K562 (cell line): Measurements from ENCODE around the gene DKKL1. TPM values are rescaled to one million over a fixed set of nuclear protein-coding genes. Genes with fewer than 3 reads are reported as not detected.

Experiments
- ADNP ChIP-seq: fragments of 200-800 bp; sonication (Bioruptor generic); IDR thresholded peaks from 2 replicates; pipeline ENCODE4 v1.6.1; 2016; ENCODE audit warnings: missing genetic modification characterization, missing compliant biosample characterization
- BCL6 ChIP-seq: fragments of 250-450 bp; sonication (Bioruptor Pico); IDR thresholded peaks from 2 replicates; pipeline ENCODE4 v1.4.0; 2020
- CBFA2T2 ChIP-seq: fragments of 450-650 bp; conservative IDR thresholded peaks from 2 replicates; pipeline ENCODE4 v1.6.1; 2017; ENCODE audit warnings: mild to moderate bottlenecking
- CHD4 ChIP-seq: fragments of 200-600 bp; sonication (generic); IDR thresholded peaks from 3 replicates; pipeline ENCODE4 v1.6.1; 2012; ENCODE audit warnings: low read depth, mild to moderate bottlenecking, mixed read lengths, low read length, inconsistent platforms; ENCODE audit not compliant: insufficient read depth, insufficient replicate concordance, poor library complexity, severe bottlenecking
- E2F4 ChIP-seq: sonication (generic); formaldehyde crosslinking; IDR thresholded peaks from 2 replicates; pipeline ENCODE4 v1.8.0; 2022; ENCODE audit warnings: mild to moderate bottlenecking, low read depth, missing genetic modification reagents
- HDAC1 ChIP-seq, 2 experiments: fragments of 450-650 bp; IDR thresholded peaks; 2 replicates each; pipeline ENCODE4 v1.6.1; 2016 to 2017; ENCODE audit warnings: inconsistent platforms in 1 of 2, mild to moderate bottlenecking in 1 of 2, moderate library complexity in 1 of 2
- HDAC2 ChIP-seq: fragments of 450-650 bp; IDR thresholded peaks from 2 replicates; pipeline ENCODE4 v1.6.1; 2016; ENCODE audit warnings: mild to moderate bottlenecking
- KLF16 ChIP-seq: IDR thresholded peaks from 2 replicates; pipeline ENCODE4 v1.6.1; 2016; ENCODE audit warnings: antibody characterized with exemption
- MCM3 ChIP-seq: fragments of 450-650 bp; IDR thresholded peaks from 2 replicates; pipeline ENCODE4 v1.6.1; 2016
- PHF21A ChIP-seq: fragments of 450-650 bp; IDR thresholded peaks from 2 replicates; pipeline ENCODE4 v1.6.1; 2017; ENCODE audit warnings: low read depth, borderline replicate concordance
- PKNOX1 ChIP-seq: fragments of 450-650 bp; IDR thresholded peaks from 2 replicates; pipeline ENCODE4 v1.6.1; 2016
- RBM14 ChIP-seq: fragments of 200-400 bp; formaldehyde crosslinking; IDR thresholded peaks from 2 replicates; pipeline ENCODE4 v1.6.1; 2018; ENCODE audit warnings: low read depth, mild to moderate bottlenecking, low read length, moderate library complexity, borderline replicate concordance; ENCODE audit not compliant: insufficient read depth
- SIN3B ChIP-seq: fragments of 450-650 bp; IDR thresholded peaks from 2 replicates; pipeline ENCODE4 v1.6.1; 2017; ENCODE audit warnings: low read depth, mild to moderate bottlenecking, moderate library complexity
- SNAPC5 ChIP-seq: fragments of 250-450 bp; sonication (Bioruptor Pico); IDR thresholded peaks from 2 replicates; pipeline ENCODE4 v1.8.0; 2021; ENCODE audit warnings: moderate library complexity, mild to moderate bottlenecking, inconsistent platforms
- TAF15 ChIP-seq: fragments of 200-400 bp; formaldehyde crosslinking; IDR thresholded peaks from 2 replicates; pipeline ENCODE4 v1.6.1; 2017; ENCODE audit warnings: mild to moderate bottlenecking, low read depth, low read length, moderate library complexity
- TAF7 ChIP-seq: fragments of 450-650 bp; IDR thresholded peaks from 2 replicates; pipeline ENCODE4 v1.6.1; 2016; ENCODE audit warnings: missing genetic modification characterization, missing compliant biosample characterization
- TCF7L2 ChIP-seq: fragments of 150-350 bp; IDR thresholded peaks from 2 replicates; pipeline ENCODE4 v1.6.1; 2016; ENCODE audit warnings: low read depth, mild to moderate bottlenecking, low read length, moderate library complexity
- TSC22D4 ChIP-seq: fragments of 450-650 bp; IDR thresholded peaks from 2 replicates; pipeline ENCODE4 v1.6.1; 2016; ENCODE audit warnings: missing genetic modification characterization, missing biosample characterization, control low read depth
- USF1 ChIP-seq: sonication (generic); formaldehyde crosslinking; IDR thresholded peaks from 2 replicates; pipeline ENCODE4 v1.9.0; 2022; ENCODE audit warnings: mild to moderate bottlenecking, missing genetic modification reagents
- YY1 ChIP-seq, 3 experiments: IDR thresholded peaks; 2 replicates each; pipeline ENCODE4 v1.6.1; 2011; ENCODE audit warnings: low read length in 2 of 3, mild to moderate bottlenecking in 2 of 3, moderate library complexity in 2 of 3, borderline replicate concordance in 1 of 3, control low read depth in 1 of 3, low read depth in 1 of 3; ENCODE audit not compliant: insufficient read depth in 3 of 3, insufficient replicate concordance in 2 of 3, control insufficient read depth in 1 of 3, insufficient read length in 1 of 3; ENCODE audit errors: extremely low read depth in 1 of 3
- ZFX ChIP-seq: sonication (generic); formaldehyde crosslinking; IDR thresholded peaks from 2 replicates; pipeline ENCODE4 v1.8.0; 2022; ENCODE audit warnings: mild to moderate bottlenecking, missing genetic modification reagents, moderate library complexity
- ZNF280B ChIP-seq: fragments of 250-450 bp; sonication (Bioruptor Pico); IDR thresholded peaks from 2 replicates; pipeline ENCODE4 v1.5.1; 2021; ENCODE audit warnings: mild to moderate bottlenecking
- ZNF449 ChIP-seq: fragments of 250-450 bp; sonication (Bioruptor Pico); IDR thresholded peaks from 2 replicates; pipeline ENCODE4 v1.8.0; 2022; ENCODE audit warnings: moderate library complexity, mild to moderate bottlenecking, inconsistent platforms
- polyA plus RNA-seq, 8 experiments: library from polyadenylated mRNA; depleted of rRNA in 4 of 8; stranded (reverse) in 5 of 8; unstranded in 3 of 8; fragments of >200 nt; fragmentation: Nextera tagmentation in 2 of 8; fragmentation: Illumina TruSeq in 1 of 8; extraction: Ambion mirVana in 2 of 8; extraction: Trizol in 1 of 8; gene quantifications; 2 replicates each; pipeline versions ENCODE4 v1.2.1 to v1.2.3, GENCODE V29; 2011 to 2014; ENCODE audit warnings: inconsistent platforms in 1 of 8, missing spikeins in 1 of 8
- total RNA-seq, 7 experiments: library from RNA; depleted of rRNA in 6 of 7; stranded (reverse); fragments of >200 nt in 6 of 7; fragmentation: Illumina TruSeq in 2 of 7; extraction: Trizol in 2 of 7; gene quantifications; 2 replicates each; pipeline versions ENCODE4 v1.2.1 to v1.2.3, GENCODE V29; 2011 to 2021; ENCODE audit warnings: low replicate concordance in 1 of 7

Gene DKKL1
- total and polyA plus RNA-seq, 9 of the 15 experiments (the other 6 are each of a cell fraction or from before 2014, with no cell fraction given): 0.15 to 1.7 (median 0.52) TPM

GRCh38 chr19:49409441-49410029 lies 45.9 kb downstream of the DKKL1 start (continued):
- TF ChIP-seq PKNOX1 (no peak), ZNF280B (CRISPR knock-in tag) (no peak), E2F4 (CRISPR knock-in tag) (no peak), PHF21A (no peak), ADNP (tag) (no peak), ZFX (CRISPR knock-in tag) (no peak), TAF15 (no peak), MCM3 (no peak), CHD4 (no peak), CBFA2T2 (no peak), SIN3B (no peak), YY1 (IDR thresholded peaks at IDR 0.05; ENCODE audit: borderline replicate concordance in 1 of 3, control insufficient read depth in 1 of 3, extremely low read depth in 1 of 3, insufficient read depth in 3 of 3, insufficient read length in 1 of 3, insufficient replicate concordance in 2 of 3, low read depth in 1 of 3, low read length in 2 of 3) (no peak), TCF7L2 (no peak), USF1 (CRISPR knock-in tag) (no peak), TSC22D4 (tag) (0 out of 2 replicates have a peak, but pooled peaks have one; percentile 26), HDAC2 (no peak), TAF7 (tag) (peak; percentile 32; the same call in 1 of the 2 replicates), RBM14 (no peak), SNAPC5 (CRISPR knock-in tag) (no peak), KLF16 (no peak), BCL6 (CRISPR knock-in tag) (no peak), ZNF449 (CRISPR knock-in tag) (no peak), HDAC1 (IDR thresholded peaks at IDR 0.05) (peak in 1 of 2 experiments; percentile 20; a peak in 1 of 4 replicates)
